GM19372 (cell line): Measurements from ENCODE around the gene C16orf46.
"Not testable (repeated sequence)": the region's sequence is repeated elsewhere in the genome, so short reads cannot be mapped to it uniquely, and the experiment has no call there.

Source experiments
- ATAC-seq: cut with Tn5 transposase; IDR thresholded peaks from one replicate; pipeline ENCODE4 v1.9.1; 2021; ENCODE audit warnings: mild to moderate bottlenecking, low read depth, moderate library complexity; ENCODE audit not compliant: unreplicated experiment

Gene C16orf46

GRCh38 chr16:81077076-81077940 is at the start of gene C16orf46:
Gene C16orf46 (minus strand): TSS chr16:81077238. CDS start chr16:81063955, 13,283 bp downstream.
- peak; percentile 95 for ATAC-seq

- no peak for ATAC-seq
Measured at GRCh38 chr16:81123092-81123852, 46.2 kb upstream of the C16orf46 start.

- no peak for ATAC-seq
Measured at GRCh38 chr16:81121474-81121990, 44.5 kb upstream of the C16orf46 start.

- no peak for ATAC-seq
Measured at GRCh38 chr16:81117436-81117835, 40.4 kb upstream of the C16orf46 start.

- ATAC-seq: no peak
Measured at GRCh38 chr16:81116285-81116684, 39.2 kb upstream of the C16orf46 start.

- ATAC-seq: no peak
Measured at GRCh38 chr16:81112453-81112852, 35.4 kb upstream of the C16orf46 start.

- ATAC-seq: not testable (repeated sequence)
Measured at GRCh38 chr16:81109274-81109673, 32.2 kb upstream of the C16orf46 start.

GRCh38 chr16:81107511-81107910 is 30.5 kb upstream of the C16orf46 start:
- no peak for ATAC-seq

GRCh38 chr16:81106826-81107503 is 29.9 kb upstream of the C16orf46 start:
- no peak for ATAC-seq

GRCh38 chr16:81105946-81106345 is 28.9 kb upstream of the C16orf46 start:
- no peak for ATAC-seq

GRCh38 chr16:81101702-81102101 is 24.7 kb upstream of the C16orf46 start:
- no peak for ATAC-seq

- ATAC-seq: no peak
Measured at GRCh38 chr16:81099958-81100357, 22.9 kb upstream of the C16orf46 start.

- ATAC-seq: no peak
Measured at GRCh38 chr16:81097230-81097629, 20.2 kb upstream of the C16orf46 start.

GRCh38 chr16:81096715-81097208 is 19.7 kb upstream of the C16orf46 start:
- ATAC-seq: no peak

- ATAC-seq: peak; percentile 98
Measured at GRCh38 chr16:81095953-81096714, 19.1 kb upstream of the C16orf46 start, which contains the start of gene GCSH. Gene GCSH (minus strand): TSS chr16:81096395. CDS start chr16:81096278, 117 bp downstream.

GRCh38 chr16:81095653-81095952 is 18.6 kb upstream of the C16orf46 start:
- ATAC-seq: peak; percentile 1

- no peak for ATAC-seq
Measured at GRCh38 chr16:81094771-81095251, 17.8 kb upstream of the C16orf46 start.

- no peak for ATAC-seq
Measured at GRCh38 chr16:81088836-81089235, 11.8 kb upstream of the C16orf46 start.

- ATAC-seq: no peak
Measured at GRCh38 chr16:81081014-81081413, 4.0 kb upstream of the C16orf46 start.

GRCh38 chr16:81080233-81080632 is 3.2 kb upstream of the C16orf46 start:
- ATAC-seq: no peak
